Neural cell (in vitro differentiated cells): ENCODE data around the gene NFAT5. TPM values are rescaled to one million over a fixed set of nuclear protein-coding genes. Genes with fewer than 3 reads are reported as not detected.
"Not testable (repeated sequence)": the region's sequence is repeated elsewhere in the genome, so short reads cannot be mapped to it uniquely, and the experiment has no call there.

ENCODE experiments used
- H2AFZ ChIP-seq: fragments of 200-600, 300-800 bp; sonication (generic), shearing (Covaris generic); 2 replicates; pipeline ENCODE4 v1.6.0; 2014; ENCODE audit warnings: low read depth, mild to moderate bottlenecking, antibody characterized with exemption, low read length, moderate library complexity
- H3F3A ChIP-seq: fragments of 200-600 bp; shearing (Covaris generic); 2 replicates; pipeline ENCODE4 v1.6.1; 2016; ENCODE audit warnings: mild to moderate bottlenecking, moderate library complexity, mixed read lengths, antibody characterized with exemption, low read length; ENCODE audit not compliant: insufficient read depth, poor library complexity, severe bottlenecking
- H3K27ac ChIP-seq: fragments of 200-600, 300-800 bp; sonication (generic), shearing (Covaris generic); 2 replicates; pipeline ENCODE4 v1.5.1; 2014; ENCODE audit warnings: mild to moderate bottlenecking, low read length, moderate library complexity
- H3K27me3 ChIP-seq: fragments of 300-800, 200-600 bp; sonication (generic), shearing (Covaris generic); 2 replicates; pipeline ENCODE4 v1.6.0; 2014; ENCODE audit warnings: mild to moderate bottlenecking, low read depth, low read length, moderate library complexity; ENCODE audit not compliant: insufficient read depth
- H3K36me3 ChIP-seq: fragments of 300-800, 200-600 bp; sonication (generic), shearing (Covaris generic); 2 replicates; pipeline ENCODE4 v1.5.1; 2014; ENCODE audit warnings: mild to moderate bottlenecking, antibody characterized with exemption, low read length, moderate library complexity; ENCODE audit not compliant: insufficient read depth
- H3K4me2 ChIP-seq: fragments of 300-800, 200-600 bp; sonication (generic), shearing (Covaris generic); 2 replicates; pipeline ENCODE4 v1.6.0; 2014; ENCODE audit warnings: mild to moderate bottlenecking, low read length
- H3K4me3 ChIP-seq: fragments of 300-800, 200-600 bp; sonication (generic), shearing (Covaris generic); 2 replicates; pipeline ENCODE4 v1.5.1; 2014; ENCODE audit warnings: mild to moderate bottlenecking, low read length, moderate library complexity
- H3K79me2 ChIP-seq: fragments of 200-600 bp; shearing (Covaris generic); replicated peaks from 2 replicates; pipeline ENCODE4 v1.6.0; 2014; ENCODE audit warnings: mild to moderate bottlenecking, low read length, moderate library complexity; ENCODE audit not compliant: insufficient read depth
- H3K9ac ChIP-seq: fragments of 300-800, 200-600 bp; sonication (generic), shearing (Covaris generic); 2 replicates; pipeline ENCODE4 v1.6.1; 2016; ENCODE audit warnings: mild to moderate bottlenecking, low read length, mixed read lengths
- H3K9me2 ChIP-seq: fragments of 200-600 bp; shearing (Covaris generic); 2 replicates; pipeline ENCODE4 v1.6.1; 2016; ENCODE audit warnings: mild to moderate bottlenecking, low read length, mixed read lengths; ENCODE audit not compliant: insufficient read depth
- H3K9me3 ChIP-seq: fragments of 200-600, 300-800 bp; sonication (generic), shearing (Covaris generic); 2 replicates; pipeline ENCODE4 v1.6.1; 2016; ENCODE audit warnings: mild to moderate bottlenecking, mixed run types, low read length, moderate library complexity, mixed read lengths
- H4K20me1 ChIP-seq: fragments of 200-600 bp; shearing (Covaris generic); 2 replicates; pipeline ENCODE4 v1.6.1; 2016; ENCODE audit warnings: mild to moderate bottlenecking, mixed run types; ENCODE audit not compliant: insufficient read depth
- EP300 ChIP-seq: fragments of 450-650 bp; conservative IDR thresholded peaks from 2 replicates; pipeline ENCODE4 v1.6.1; 2014; ENCODE audit warnings: antibody characterized with exemption, mild to moderate bottlenecking, moderate library complexity; ENCODE audit not compliant: poor library complexity, severe bottlenecking
- EZH2 ChIP-seq: fragments of 200-600, 300-800 bp; shearing (Covaris generic), sonication (generic); IDR thresholded peaks from 2 replicates; pipeline ENCODE4 v1.6.1; 2014; ENCODE audit warnings: antibody characterized with exemption, low read length, borderline replicate concordance, mild to moderate bottlenecking; ENCODE audit not compliant: insufficient read depth, poor library complexity, severe bottlenecking
- MXI1 ChIP-seq: fragments of 450-650 bp; conservative IDR thresholded peaks from 2 replicates; pipeline ENCODE4 v1.6.1; 2014; ENCODE audit warnings: antibody characterized with exemption, mild to moderate bottlenecking; ENCODE audit not compliant: poor library complexity, severe bottlenecking
- POLR2AphosphoS5 ChIP-seq: IDR thresholded peaks from 2 replicates; pipeline ENCODE4 v1.6.1; 2012
- RAD21 ChIP-seq: fragments of 450-650 bp; conservative IDR thresholded peaks from 2 replicates; pipeline ENCODE4 v1.6.1; 2014; ENCODE audit warnings: antibody characterized with exemption, mild to moderate bottlenecking, moderate library complexity
- SMC3 ChIP-seq: fragments of 450-650 bp; conservative IDR thresholded peaks from 2 replicates; pipeline ENCODE4 v1.6.1; 2014; ENCODE audit warnings: antibody characterized with exemption, mild to moderate bottlenecking, moderate library complexity; ENCODE audit not compliant: poor library complexity
- TAF1 ChIP-seq: IDR thresholded peaks from 2 replicates; pipeline ENCODE4 v1.6.1; 2012; ENCODE audit warnings: low read depth
- polyA minus RNA-seq: library from RNA; depleted of rRNA, polyadenylated mRNA; stranded (reverse); fragments of >200 nt; gene quantifications from 2 replicates; pipeline ENCODE4 v1.2.3, GENCODE V29; 2014
- polyA plus RNA-seq: library from polyadenylated mRNA; depleted of rRNA; stranded (reverse); fragments of >200 nt; gene quantifications from 2 replicates; pipeline ENCODE4 v1.2.3, GENCODE V29; 2014
- TF ChIP-seq, protein P1 (sequence below): fragments of 450-650 bp; IDR thresholded peaks from 2 replicates; pipeline ENCODE4 v1.5.1; 2014; ENCODE audit warnings: antibody characterized with exemption, mild to moderate bottlenecking, moderate library complexity; ENCODE audit not compliant: poor library complexity, severe bottlenecking
- TF ChIP-seq, protein P2 (sequence below): IDR thresholded peaks from 2 replicates; pipeline ENCODE4 v1.6.1; 2012; ENCODE audit warnings: borderline replicate concordance

NFAT5 gene
- polyA plus RNA-seq (9.2 and 11.5 TPM in 2 replicates), polyA minus RNA-seq (40.9 and 66.6 TPM in 2 replicates)

DNA sequence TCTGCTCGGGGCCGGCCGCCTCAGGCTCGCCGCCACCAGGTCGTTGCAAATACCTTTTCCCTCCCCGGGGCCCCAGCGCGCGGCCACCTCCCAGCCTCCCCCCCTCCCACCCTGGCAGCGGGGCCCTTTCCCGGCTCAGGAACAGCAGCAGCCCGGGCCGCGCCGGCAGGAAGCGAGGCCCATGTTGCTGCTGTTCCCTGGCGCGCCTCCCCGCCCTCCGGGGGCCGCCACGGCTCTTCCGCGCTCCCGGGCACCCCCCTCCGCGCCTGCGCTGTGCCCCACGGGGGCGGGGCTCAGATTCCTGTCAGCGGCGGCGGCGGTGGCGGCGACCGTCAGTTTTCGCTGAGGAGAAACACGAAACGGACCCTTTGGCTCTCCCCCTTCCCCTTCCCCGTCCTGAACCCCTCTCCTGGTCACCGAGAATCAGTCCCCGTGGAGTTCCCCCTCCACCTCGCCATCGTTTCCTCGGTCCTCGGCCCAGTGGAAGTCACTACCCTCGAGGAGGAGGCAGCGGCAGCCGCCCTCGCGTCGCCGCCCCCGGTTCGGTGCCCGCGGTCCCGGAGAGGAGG is at the start of gene NFAT5:
Gene NFAT5 (plus strand): TSS at position 296 of the 569 bp plus-strand sequence. CDS start 336 bp downstream, outside the sequence.
- Histone ChIP-seq H4K20me1 (peaks cover 3% of the 10 kb centered on the region), H3K27ac (peak within 1 kb of the TSS; percentile 90), H3K9me2 (no peaks in the 10 kb centered on the region), H3K27me3 (no peaks in the 10 kb centered on the region), H3K4me2 (peak within 1 kb of the TSS; percentile 74), H3K36me3 (no peaks in the 10 kb centered on the region), H2AFZ (peak within 1 kb of the TSS; percentile 66), H3K9me3 (no peaks in the 10 kb centered on the region), H3K79me2 (peaks cover 41% of the 10 kb centered on the region), H3F3A (peaks cover 3% of the 10 kb centered on the region), H3K9ac (peak within 1 kb of the TSS; percentile 91), H3K4me3 (peak within 1 kb of the TSS; percentile 72)
- TF ChIP-seq POLR2AphosphoS5 = peak; percentile 95
- peak; percentile 91 for TF ChIP-seq TAF1
- TF ChIP-seq, protein P1, sequence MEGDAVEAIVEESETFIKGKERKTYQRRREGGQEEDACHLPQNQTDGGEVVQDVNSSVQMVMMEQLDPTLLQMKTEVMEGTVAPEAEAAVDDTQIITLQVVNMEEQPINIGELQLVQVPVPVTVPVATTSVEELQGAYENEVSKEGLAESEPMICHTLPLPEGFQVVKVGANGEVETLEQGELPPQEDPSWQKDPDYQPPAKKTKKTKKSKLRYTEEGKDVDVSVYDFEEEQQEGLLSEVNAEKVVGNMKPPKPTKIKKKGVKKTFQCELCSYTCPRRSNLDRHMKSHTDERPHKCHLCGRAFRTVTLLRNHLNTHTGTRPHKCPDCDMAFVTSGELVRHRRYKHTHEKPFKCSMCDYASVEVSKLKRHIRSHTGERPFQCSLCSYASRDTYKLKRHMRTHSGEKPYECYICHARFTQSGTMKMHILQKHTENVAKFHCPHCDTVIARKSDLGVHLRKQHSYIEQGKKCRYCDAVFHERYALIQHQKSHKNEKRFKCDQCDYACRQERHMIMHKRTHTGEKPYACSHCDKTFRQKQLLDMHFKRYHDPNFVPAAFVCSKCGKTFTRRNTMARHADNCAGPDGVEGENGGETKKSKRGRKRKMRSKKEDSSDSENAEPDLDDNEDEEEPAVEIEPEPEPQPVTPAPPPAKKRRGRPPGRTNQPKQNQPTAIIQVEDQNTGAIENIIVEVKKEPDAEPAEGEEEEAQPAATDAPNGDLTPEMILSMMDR = no peak
- TF ChIP-seq MXI1 = peak; percentile 59
- no peak for TF ChIP-seq RAD21
- no peak for TF ChIP-seq SMC3
- TF ChIP-seq EP300 = peak; percentile 100
- TF ChIP-seq, protein P2, sequence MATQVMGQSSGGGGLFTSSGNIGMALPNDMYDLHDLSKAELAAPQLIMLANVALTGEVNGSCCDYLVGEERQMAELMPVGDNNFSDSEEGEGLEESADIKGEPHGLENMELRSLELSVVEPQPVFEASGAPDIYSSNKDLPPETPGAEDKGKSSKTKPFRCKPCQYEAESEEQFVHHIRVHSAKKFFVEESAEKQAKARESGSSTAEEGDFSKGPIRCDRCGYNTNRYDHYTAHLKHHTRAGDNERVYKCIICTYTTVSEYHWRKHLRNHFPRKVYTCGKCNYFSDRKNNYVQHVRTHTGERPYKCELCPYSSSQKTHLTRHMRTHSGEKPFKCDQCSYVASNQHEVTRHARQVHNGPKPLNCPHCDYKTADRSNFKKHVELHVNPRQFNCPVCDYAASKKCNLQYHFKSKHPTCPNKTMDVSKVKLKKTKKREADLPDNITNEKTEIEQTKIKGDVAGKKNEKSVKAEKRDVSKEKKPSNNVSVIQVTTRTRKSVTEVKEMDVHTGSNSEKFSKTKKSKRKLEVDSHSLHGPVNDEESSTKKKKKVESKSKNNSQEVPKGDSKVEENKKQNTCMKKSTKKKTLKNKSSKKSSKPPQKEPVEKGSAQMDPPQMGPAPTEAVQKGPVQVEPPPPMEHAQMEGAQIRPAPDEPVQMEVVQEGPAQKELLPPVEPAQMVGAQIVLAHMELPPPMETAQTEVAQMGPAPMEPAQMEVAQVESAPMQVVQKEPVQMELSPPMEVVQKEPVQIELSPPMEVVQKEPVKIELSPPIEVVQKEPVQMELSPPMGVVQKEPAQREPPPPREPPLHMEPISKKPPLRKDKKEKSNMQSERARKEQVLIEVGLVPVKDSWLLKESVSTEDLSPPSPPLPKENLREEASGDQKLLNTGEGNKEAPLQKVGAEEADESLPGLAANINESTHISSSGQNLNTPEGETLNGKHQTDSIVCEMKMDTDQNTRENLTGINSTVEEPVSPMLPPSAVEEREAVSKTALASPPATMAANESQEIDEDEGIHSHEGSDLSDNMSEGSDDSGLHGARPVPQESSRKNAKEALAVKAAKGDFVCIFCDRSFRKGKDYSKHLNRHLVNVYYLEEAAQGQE = peak; percentile 57
- TF ChIP-seq EZH2 = no peak

GRCh38 chr16:69517914-69518313 is 47.9 kb upstream of the NFAT5 start:
- H3K79me2 ChIP-seq, H3K4me3 ChIP-seq, H3K9ac ChIP-seq, H3K9me2 ChIP-seq, H3K27ac ChIP-seq, H2AFZ ChIP-seq, H3K27me3 ChIP-seq, H3K4me2 ChIP-seq, H3K9me3 ChIP-seq, H3F3A ChIP-seq, H3K36me3 ChIP-seq, H4K20me1 ChIP-seq: not testable (repeated sequence)

DNA sequence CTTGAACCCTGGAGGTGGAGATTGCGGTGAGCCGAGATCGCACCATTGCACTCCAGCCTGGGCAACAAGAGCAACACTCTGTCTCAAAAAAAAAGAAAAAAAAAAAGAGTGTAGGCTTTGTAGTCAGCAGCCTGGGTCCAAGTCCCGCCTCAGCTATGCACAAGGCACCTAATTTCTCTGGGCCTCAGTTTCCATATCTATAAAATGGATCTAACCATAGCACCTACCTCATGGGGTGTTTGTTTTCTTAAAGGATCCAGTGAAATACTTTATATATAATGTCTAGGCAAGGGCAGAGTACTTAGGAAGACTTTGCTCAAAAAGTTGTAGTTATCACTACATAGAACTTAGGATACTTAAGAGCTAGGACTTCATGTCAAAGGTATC is 45.4 kb upstream of the NFAT5 start:
- no peaks in the 10 kb centered on the region for H3K79me2 ChIP-seq
- no peaks in the 10 kb centered on the region for H3K9me3 ChIP-seq
- no peaks in the 10 kb centered on the region for H3K27me3 ChIP-seq
- no peaks in the 10 kb centered on the region for H4K20me1 ChIP-seq
- no peaks in the 10 kb centered on the region for H3F3A ChIP-seq
- no peak overlapping the region for H3K4me3 ChIP-seq
- H3K9ac ChIP-seq = no peak overlapping the region
- H3K9me2 ChIP-seq = no peaks in the 10 kb centered on the region
- no peak overlapping the region for H2AFZ ChIP-seq
- H3K27ac ChIP-seq = no peak overlapping the region
- H3K36me3 ChIP-seq = no peaks in the 10 kb centered on the region
- TF ChIP-seq SMC3 = no peak
- TF ChIP-seq TAF1 = no peak
- TF ChIP-seq MXI1 = no peak
- H3K4me2 ChIP-seq = no peak overlapping the region
